AG09309 (cell line): ENCODE measurements around the gene KISS1.

Source experiments
- DNase-seq: peaks from one replicate; pipeline ENCODE4 v3.0.0-alpha.2; 2010; ENCODE audit warnings: low read depth
- H3K4me3 ChIP-seq: 2 replicates; pipeline ENCODE4 v1.5.1; 2011; ENCODE audit warnings: mild to moderate bottlenecking, low read depth, low read length, moderate library complexity; ENCODE audit not compliant: control insufficient read depth
- CTCF ChIP-seq: IDR thresholded peaks from 2 replicates; pipeline ENCODE4 v1.5.1; 2011; ENCODE audit warnings: mild to moderate bottlenecking, low read depth, low read length, inconsistent platforms; ENCODE audit not compliant: insufficient read depth, control insufficient read depth; ENCODE audit errors: missing control alignments

The KISS1 gene

DNA sequence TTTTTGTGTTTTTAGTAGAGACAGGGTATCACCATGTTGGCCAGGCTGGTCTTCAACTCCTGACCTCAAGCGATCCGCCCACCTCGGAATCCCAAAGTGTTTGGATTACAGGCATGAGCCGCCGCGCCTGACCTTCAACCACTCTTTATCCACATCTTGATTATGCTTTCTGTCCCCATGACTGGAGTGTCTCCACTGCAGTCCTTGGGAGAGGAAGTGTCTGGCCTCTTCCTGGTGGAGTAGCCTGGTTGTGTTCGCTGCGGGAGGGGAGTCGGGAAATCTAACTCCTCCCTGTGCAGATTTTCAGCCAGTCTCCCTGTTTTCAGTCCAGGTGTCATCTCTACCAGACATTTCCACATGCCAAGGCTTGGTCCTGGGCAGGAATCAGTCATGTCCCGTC is 9.7 kb downstream of the KISS1 start:
- TF ChIP-seq CTCF = no peak
- no peak for DNase-seq
- H3K4me3 ChIP-seq = no peak overlapping the region

GRCh38 chr1:204181116-204181515 is 15.2 kb downstream of the KISS1 start:
- TF ChIP-seq CTCF = no peak
- DNase-seq = no peak
- H3K4me3 ChIP-seq = no peak overlapping the region

- H3K4me3 ChIP-seq = no peak overlapping the region
- no peak for DNase-seq
- no peak for TF ChIP-seq CTCF
These were observed 16.2 kb downstream of the KISS1 start for GRCh38 chr1:204180133-204180532.

DNA sequence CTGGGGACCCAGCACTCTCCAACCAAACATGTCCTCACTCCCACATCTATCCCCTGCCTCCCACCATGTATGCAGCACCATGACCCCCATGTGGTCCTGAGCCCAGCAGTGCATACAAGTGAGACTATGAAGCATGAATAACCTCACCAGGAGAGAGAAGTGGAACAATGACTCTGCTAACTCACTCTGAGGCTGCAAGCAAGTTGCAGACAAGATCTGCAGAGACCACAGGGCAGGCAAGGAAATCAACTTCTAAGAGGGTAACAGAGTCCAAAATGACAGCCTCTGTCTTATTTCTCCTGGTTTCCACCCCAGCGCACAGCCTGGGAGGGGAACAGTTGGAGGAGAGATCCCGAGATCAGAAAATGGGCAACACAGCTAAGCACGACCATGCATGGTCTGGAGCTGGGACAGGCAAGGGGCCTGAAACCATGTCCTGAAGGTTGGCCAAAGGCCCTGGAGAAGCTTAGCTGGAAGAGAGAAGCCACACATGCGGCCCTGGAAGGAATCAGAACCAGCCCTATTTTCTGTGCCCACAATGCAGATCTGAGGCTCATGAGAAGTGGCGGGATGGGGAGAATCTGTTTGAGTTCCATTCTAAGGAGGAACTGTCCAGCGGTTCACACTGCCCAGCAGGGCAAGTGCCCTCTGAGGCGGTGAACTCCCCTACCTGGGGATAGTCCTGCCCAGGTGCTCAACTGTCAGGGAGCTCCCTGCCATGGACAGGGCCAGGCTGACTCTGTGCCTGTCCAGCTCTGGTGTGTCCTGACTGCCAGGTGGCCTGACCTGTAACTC is 17.6 kb downstream of the KISS1 start:
- no peak for TF ChIP-seq CTCF
- no peak overlapping the region for H3K4me3 ChIP-seq
- DNase-seq = no peak

DNA sequence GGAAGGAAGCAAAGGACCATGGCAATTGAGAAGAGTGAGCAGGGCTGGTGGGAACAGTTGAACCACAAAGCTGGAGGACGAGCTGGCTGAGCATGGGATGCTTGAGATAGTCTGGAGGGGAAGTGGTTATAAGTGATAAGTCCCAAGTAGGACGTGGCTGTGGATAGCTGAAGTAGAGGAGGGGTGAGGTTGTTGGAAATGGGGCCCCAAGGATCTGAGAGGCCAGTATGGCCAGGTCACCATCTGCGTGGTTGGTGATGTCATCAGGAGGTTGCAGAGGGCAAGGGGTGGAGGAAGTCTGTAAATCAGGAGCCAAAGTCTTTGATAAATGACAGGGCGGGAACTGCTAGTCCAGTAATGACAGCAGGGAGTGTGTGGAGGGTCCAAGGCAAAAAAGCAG is 19.2 kb downstream of the KISS1 start:
- TF ChIP-seq CTCF = no peak
- no peak overlapping the region for H3K4me3 ChIP-seq
- DNase-seq = no peak

GRCh38 chr1:204176049-204176448 is 20.2 kb downstream of the KISS1 start:
- H3K4me3 ChIP-seq = no peak overlapping the region
- DNase-seq = no peak
- no peak for TF ChIP-seq CTCF
